ENCODE results near the gene ST3GAL4. TPM values are rescaled to one million over a fixed set of nuclear protein-coding genes. Genes with fewer than 3 reads are reported as not detected.
A peak's percentile ranks its signal among the peaks of the same experiment; 100 is the strongest.

Gene ST3GAL4
- total RNA-seq, 4 donors from 2014 or later: 3.4 to 12.4 (median 9.6) TPM

- Histone ChIP-seq H3K36me3 (peaks cover 0 to 24% of the 10 kb centered on the region in 2 donors), H3K27me3 (no peaks in the 10 kb centered on the region), H3K4me3 (no peak overlapping the region), H3K9me3 (no peaks in the 10 kb centered on the region), H3K4me1 (peaks cover 25 to 31% of the 10 kb centered on the region in 2 donors), H3K27ac (peak overlapping the region in 1 of 4 donors; percentile 18)
- ATAC-seq (no peak), DNase-seq (no peak)
- TF ChIP-seq POLR2A (IDR thresholded peaks at IDR 0.05): no peak
- TF ChIP-seq, protein P1, sequence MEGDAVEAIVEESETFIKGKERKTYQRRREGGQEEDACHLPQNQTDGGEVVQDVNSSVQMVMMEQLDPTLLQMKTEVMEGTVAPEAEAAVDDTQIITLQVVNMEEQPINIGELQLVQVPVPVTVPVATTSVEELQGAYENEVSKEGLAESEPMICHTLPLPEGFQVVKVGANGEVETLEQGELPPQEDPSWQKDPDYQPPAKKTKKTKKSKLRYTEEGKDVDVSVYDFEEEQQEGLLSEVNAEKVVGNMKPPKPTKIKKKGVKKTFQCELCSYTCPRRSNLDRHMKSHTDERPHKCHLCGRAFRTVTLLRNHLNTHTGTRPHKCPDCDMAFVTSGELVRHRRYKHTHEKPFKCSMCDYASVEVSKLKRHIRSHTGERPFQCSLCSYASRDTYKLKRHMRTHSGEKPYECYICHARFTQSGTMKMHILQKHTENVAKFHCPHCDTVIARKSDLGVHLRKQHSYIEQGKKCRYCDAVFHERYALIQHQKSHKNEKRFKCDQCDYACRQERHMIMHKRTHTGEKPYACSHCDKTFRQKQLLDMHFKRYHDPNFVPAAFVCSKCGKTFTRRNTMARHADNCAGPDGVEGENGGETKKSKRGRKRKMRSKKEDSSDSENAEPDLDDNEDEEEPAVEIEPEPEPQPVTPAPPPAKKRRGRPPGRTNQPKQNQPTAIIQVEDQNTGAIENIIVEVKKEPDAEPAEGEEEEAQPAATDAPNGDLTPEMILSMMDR (IDR thresholded peaks at IDR 0.05 in 4 of 5, conservative IDR thresholded peaks at IDR 0.05 in 1 of 5): no peak
- intact Hi-C loops (cut with DNase I; ENCODE audit: low total_unique reads) (no loop called here), in situ Hi-C loops (cut with MboI; ENCODE audit: low sequenced_read_pairs in 4 of 4) (no loop called here)
These were observed 13.7 kb upstream of the ST3GAL4 start for GRCh38 chr11:126341760-126342161.

- H3K9me3 ChIP-seq: no peaks in the 10 kb centered on the region
- DNase-seq (no peak), ATAC-seq (no peak)
- H3K27ac ChIP-seq: no peak overlapping the region
- no peaks in the 10 kb centered on the region for H3K27me3 ChIP-seq
- peaks cover 25 to 35% of the 10 kb centered on the region in 2 donors for H3K4me1 ChIP-seq
- in situ Hi-C loops (cut with MboI; ENCODE audit: low sequenced_read_pairs in 4 of 4) (no loop called here), intact Hi-C loops (cut with DNase I; ENCODE audit: low total_unique reads) (no loop called here)
- no peak overlapping the region for H3K4me3 ChIP-seq
- TF ChIP-seq POLR2A (IDR thresholded peaks at IDR 0.05): no peak
- TF ChIP-seq, protein P1 (IDR thresholded peaks at IDR 0.05 in 4 of 5, conservative IDR thresholded peaks at IDR 0.05 in 1 of 5): no peak
- H3K36me3 ChIP-seq: peaks cover 0 to 24% of the 10 kb centered on the region in 2 donors
These were observed 12.4 kb upstream of the ST3GAL4 start for GRCh38 chr11:126343051-126343450.

DNA sequence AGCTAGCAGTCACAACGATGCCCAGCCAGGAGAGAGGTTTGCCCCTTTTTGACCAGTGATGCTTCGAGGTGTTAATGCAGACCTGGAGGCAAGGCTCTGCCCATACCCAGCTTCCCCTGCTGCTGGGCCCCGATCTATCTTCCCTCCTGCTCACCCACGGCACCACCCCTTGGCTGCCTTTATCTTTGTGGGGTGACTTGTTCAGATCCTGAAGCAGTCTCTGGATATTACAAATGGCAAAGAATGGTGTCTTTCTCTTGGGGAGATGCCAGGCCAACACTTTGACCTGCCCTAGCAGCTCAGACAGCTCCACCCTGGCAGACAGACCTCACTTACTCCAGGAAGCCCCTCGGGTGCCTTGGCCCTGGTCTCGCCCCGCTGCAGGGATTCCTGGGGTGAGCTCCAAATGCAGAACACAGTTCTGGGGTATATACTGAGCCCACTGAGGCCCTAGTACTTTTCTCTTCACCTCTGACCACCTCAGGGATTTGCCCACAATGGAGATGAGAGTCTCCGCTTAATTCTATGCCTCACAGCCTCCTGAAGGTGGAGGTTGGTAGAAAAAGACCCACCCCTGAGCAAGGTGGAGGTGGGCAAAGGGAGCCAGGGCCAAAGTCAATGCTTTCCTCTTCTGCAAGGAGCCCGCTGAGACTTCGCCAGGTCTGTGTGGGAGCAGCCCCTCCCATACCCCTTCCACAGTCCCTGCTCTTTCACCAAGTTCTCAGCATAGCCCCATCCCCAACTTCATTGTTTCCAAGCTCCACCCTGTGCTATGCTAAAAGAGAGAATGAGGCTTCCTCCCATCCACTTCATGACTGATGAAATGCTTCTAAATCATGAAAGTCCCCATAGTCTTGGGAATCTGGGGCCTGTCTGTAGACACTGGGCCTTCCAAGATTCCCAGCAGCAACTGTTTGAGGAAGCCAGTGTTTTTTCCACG lies 11.1 kb upstream of the ST3GAL4 start:
- no peak for TF ChIP-seq POLR2A (IDR thresholded peaks at IDR 0.05)
- TF ChIP-seq, protein P1 (IDR thresholded peaks at IDR 0.05 in 4 of 5, conservative IDR thresholded peaks at IDR 0.05 in 1 of 5): no peak
- ATAC-seq: no peak
- H3K4me1 ChIP-seq: peaks cover 39 to 45% of the 10 kb centered on the region in 2 donors
- peaks cover 0 to 13% of the 10 kb centered on the region in 2 donors for H3K36me3 ChIP-seq
- H3K9me3 ChIP-seq: no peaks in the 10 kb centered on the region
- no peak overlapping the region for H3K27ac ChIP-seq
- no peaks in the 10 kb centered on the region for H3K27me3 ChIP-seq
- no peak overlapping the region for H3K4me3 ChIP-seq
- intact Hi-C loops (cut with DNase I; ENCODE audit: low total_unique reads): no loop called here
- in situ Hi-C loops (cut with MboI; ENCODE audit: low sequenced_read_pairs in 4 of 4): no loop called here
- DNase-seq: no peak

DNA sequence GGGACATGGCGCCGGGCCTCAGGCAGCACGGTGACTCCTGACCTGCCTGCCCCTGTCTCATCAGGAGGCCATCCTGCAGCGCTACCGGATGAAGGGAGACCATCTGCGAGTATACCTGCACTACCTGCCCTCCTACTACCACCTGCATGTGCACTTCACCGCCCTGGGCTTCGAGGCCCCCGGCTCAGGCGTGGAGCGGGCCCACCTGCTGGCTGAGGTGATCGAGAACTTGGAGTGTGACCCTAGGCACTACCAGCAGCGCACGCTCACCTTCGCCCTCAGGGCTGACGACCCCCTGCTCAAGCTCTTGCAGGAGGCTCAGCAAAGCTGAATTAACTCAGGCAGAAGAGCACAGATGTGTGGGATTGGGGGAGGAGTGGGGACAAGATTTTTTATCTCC lies 10.2 kb upstream of the ST3GAL4 start:
- intact Hi-C loops (cut with DNase I; ENCODE audit: low total_unique reads): no loop called here

More for the DNA sequence above, 10.2 kb upstream of the ST3GAL4 start:
- ATAC-seq (no peak), DNase-seq (no peak)
- in situ Hi-C loops (cut with MboI; ENCODE audit: low sequenced_read_pairs in 4 of 4): no loop called here
- H3K4me3 ChIP-seq: no peak overlapping the region
- no peak overlapping the region for H3K27ac ChIP-seq
- H3K9me3 ChIP-seq: no peaks in the 10 kb centered on the region
- TF ChIP-seq, protein P1 (IDR thresholded peaks at IDR 0.05 in 4 of 5, conservative IDR thresholded peaks at IDR 0.05 in 1 of 5): no peak
- no peak for TF ChIP-seq POLR2A (IDR thresholded peaks at IDR 0.05)
- no peaks in the 10 kb centered on the region for H3K27me3 ChIP-seq
- peaks cover 0 to 12% of the 10 kb centered on the region in 2 donors for H3K36me3 ChIP-seq
- peaks cover 33 to 40% of the 10 kb centered on the region in 2 donors for H3K4me1 ChIP-seq

Data from gastrocnemius medialis (tissue), 4 donors.